Coronary artery (tissue), 2 donors: ENCODE data around the gene MAPK4.

Experiments
- DNase-seq: peaks from one replicate; pipeline ENCODE4 v3.0.0-alpha.2; 2017; ENCODE audit warnings: low spot score
- H3K27ac ChIP-seq, 2 donors: fragments of 200-600 bp; sonication (generic); one replicate each; pipeline ENCODE4 v1.5.1; 2016 to 2019
- H3K4me3 ChIP-seq: fragments of 200-600 bp; sonication (generic); 2 replicates; pipeline ENCODE4 v1.5.1; 2016; ENCODE audit warnings: mild to moderate bottlenecking, moderate library complexity
- TF ChIP-seq, protein P1 (sequence below): fragments of 200-600 bp; sonication (generic); IDR thresholded peaks from one replicate; pipeline ENCODE4 v1.5.1; 2019; ENCODE audit warnings: antibody characterized with exemption

Gene MAPK4

DNA sequence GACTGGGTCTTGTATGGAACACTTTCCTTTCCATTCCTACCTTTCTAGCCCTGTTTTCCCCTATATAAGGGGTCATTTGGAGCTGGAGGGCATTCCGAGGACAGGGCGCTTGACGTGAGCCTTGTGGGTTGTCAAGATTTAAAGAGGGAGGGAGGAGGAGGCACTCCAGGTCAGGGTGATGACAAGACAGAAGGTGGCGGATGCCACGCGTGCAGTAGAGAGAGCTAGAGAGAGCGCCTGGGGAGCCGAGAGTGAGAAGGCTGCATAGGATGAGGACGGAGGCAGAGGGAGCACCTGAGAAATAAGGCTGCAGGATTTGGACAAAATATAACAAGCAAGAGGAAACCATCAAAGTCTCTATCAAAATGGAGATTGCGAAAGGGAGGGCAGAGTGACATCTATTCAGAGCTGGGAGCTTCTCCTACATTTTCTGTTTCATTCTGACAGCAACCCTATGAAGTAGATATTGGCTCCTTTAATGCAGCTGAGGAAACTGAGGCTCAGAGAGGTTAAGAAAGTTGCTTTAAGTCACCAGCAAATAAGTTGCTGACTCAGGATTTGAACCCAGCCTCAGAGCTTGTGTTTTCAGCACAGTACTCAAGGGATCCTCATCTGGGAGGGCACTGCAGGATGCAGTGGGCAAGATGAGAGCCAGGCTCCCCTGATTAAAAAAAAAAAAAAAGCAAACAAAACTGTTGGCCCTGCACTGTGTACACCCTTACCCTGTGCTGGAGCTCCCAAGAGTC lies 135.7 kb downstream of the MAPK4 start:
- H3K4me3 ChIP-seq: no peak overlapping the region
- no peak for DNase-seq
- H3K27ac ChIP-seq: no peak overlapping the region
- TF ChIP-seq, protein P1, sequence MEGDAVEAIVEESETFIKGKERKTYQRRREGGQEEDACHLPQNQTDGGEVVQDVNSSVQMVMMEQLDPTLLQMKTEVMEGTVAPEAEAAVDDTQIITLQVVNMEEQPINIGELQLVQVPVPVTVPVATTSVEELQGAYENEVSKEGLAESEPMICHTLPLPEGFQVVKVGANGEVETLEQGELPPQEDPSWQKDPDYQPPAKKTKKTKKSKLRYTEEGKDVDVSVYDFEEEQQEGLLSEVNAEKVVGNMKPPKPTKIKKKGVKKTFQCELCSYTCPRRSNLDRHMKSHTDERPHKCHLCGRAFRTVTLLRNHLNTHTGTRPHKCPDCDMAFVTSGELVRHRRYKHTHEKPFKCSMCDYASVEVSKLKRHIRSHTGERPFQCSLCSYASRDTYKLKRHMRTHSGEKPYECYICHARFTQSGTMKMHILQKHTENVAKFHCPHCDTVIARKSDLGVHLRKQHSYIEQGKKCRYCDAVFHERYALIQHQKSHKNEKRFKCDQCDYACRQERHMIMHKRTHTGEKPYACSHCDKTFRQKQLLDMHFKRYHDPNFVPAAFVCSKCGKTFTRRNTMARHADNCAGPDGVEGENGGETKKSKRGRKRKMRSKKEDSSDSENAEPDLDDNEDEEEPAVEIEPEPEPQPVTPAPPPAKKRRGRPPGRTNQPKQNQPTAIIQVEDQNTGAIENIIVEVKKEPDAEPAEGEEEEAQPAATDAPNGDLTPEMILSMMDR: no peak

DNA sequence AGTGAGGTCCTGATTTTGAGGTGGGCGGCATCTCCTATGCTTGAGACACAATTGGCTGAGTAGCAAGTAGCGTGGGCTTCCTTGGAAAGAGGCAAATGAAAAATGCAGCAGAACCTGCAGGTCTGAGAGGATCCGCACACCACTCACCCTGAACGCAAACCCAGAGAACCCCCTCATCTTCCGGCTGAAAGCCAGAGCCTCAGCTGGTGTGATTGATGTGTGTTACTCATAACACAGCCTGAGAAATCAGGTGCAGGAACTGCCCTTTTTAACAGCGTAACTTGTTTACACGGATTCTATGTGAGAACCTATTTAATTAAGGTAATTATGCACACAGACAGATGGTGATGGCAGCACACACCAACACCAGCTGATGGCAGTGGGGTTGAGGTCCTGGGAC lies 136.5 kb downstream of the MAPK4 start:
- TF ChIP-seq, protein P1: no peak
- Histone ChIP-seq H3K27ac (no peak overlapping the region), H3K4me3 (no peak overlapping the region)
- no peak for DNase-seq

DNA sequence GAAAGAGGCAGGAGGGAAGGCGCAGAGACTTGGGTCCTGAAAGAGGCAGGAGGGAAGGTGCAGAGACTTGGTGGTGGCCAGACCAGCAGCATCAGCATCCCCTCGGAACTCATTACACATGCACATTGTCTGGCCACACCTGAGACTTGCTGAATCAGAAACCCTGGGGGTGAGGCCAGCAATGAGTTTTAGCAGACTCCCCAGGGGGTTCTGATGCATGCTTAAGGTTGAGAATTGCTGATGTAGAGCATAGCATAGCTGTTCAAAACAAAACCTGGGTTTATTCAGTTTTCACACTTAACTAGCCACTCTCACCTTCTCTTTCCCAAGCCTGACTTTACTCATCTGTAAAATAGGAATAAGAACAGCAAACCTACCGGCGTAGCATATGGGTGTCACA lies 137.0 kb downstream of the MAPK4 start:
- Histone ChIP-seq H3K4me3 (no peak overlapping the region), H3K27ac (no peak overlapping the region)
- DNase-seq: peak; percentile 33
- TF ChIP-seq, protein P1: no peak

DNA sequence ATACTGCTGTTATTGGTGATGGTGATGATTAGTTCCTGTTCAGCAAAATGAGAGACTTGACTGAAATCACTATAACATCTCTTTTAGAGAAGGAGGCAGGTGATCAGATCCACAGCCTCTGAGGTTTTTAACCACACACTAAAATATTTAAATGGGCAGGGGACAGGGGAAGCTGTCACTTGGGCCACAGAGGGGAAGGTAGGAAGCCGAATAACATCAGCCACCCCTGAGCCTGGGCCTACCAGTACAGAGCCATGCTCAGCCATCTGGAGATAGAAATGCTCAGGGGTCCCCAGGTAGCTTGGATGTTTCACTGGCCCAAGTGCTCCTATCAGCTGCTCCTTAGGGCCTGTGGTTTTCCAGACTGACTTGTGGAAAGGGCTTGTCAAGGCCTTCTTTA lies 137.6 kb downstream of the MAPK4 start:
- TF ChIP-seq, protein P1: no peak
- DNase-seq: peak; percentile 21
- Histone ChIP-seq H3K27ac (no peak overlapping the region), H3K4me3 (no peak overlapping the region)

DNA sequence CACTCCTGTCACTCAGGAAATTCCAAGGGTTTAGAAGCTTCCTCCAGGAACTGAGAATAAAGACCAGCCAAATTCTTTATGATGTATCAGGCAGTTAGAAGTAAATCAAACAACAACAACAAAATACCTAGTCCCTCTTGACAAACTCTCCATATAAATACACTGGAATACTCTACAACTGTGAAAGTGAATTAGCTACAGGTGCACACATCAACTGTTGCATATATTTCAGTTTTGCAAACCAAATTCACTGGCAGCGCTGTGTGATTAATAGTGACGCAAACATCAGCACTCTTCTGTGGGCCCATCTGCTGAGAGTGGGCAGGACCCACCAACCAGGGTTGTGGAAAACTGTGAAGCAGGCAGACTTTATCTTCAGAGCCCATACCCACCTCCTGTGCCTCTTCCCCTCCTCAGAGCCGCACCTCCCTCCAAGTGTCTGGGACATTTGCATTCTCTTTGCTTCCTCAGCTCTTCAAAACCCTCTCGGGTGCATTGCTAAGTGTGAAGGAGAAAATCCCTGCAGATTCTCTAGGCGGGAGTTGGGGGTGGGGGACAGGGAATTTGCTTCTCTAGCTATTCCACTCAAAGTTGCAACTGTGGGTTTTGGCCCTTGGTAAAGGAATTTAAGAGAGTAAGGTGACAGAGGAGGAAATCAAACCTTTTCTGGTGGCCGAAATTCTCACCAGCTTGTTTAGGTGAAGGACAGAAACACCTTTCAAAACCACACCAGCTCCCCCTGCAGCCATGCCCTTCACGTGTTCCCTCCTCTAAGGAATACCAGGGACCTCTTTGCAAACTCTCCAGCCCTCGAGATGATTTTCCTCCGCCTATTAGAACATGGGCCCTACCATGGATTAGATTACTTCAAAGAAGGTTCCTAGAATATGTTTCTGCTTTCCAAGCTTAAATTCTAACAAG lies 140.6 kb downstream of the MAPK4 start:
- TF ChIP-seq, protein P1: no peak
- no peak for DNase-seq
- H3K27ac ChIP-seq: no peak overlapping the region

DNA sequence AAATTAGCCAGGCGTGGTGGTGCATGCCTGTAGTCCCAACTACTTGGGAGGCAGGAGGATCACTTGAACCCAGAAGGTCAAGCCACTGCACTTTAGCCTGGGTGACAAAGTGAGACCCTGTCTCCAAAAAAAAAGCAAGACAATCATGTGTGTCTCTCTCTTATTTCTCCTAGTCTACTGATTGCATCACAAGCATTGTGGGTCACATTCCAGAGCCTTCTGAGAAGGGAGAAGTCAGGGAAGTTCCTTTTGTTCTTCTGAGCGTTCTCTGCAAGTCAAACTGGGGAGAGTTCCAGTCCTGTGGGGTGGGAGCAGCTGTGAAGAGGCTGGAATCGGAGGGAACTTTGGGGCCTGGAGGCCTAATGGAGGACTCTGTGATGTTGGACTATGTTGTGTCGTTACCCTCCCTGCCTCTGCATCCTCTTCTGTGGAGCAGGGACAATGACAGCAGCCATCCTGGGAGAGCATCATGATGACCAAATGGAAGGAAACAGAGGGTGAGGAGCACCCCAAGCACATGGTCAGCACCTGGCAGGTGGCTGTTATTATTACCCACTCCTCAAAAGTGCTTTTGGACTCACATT lies 144.6 kb downstream of the MAPK4 start:
- H3K27ac ChIP-seq: no peak overlapping the region
- no peak for DNase-seq
- H3K4me3 ChIP-seq: no peak overlapping the region
- TF ChIP-seq, protein P1: no peak

More for the DNA sequence above, 140.6 kb downstream of the MAPK4 start:
- no peak overlapping the region for H3K4me3 ChIP-seq
